ENCODE data around the gene BSN.

The BSN gene

GRCh38 chr3:49669352-49669751 lies 115.1 kb downstream of the BSN start:
- Histone ChIP-seq H3K9me3 (no peaks in the 10 kb centered on the region), H3K36me3 (no peaks in the 10 kb centered on the region)
- TF ChIP-seq CTCF (IDR thresholded peaks at IDR 0.05), result no peak

GRCh38 chr3:49670940-49671290 lies 116.6 kb downstream of the BSN start:
- Histone ChIP-seq H3K27me3 (peaks cover 18% of the 10 kb centered on the region), H3K9me3 (no peaks in the 10 kb centered on the region), H3K4me1 (ENCODE audit: control insufficient read depth in 1 of 2, insufficient read depth in 1 of 2, low read depth in 1 of 2, low read length in 1 of 2) (peaks cover 19 to 22% of the 10 kb centered on the region in 2 experiments), H3K4me3 (ENCODE audit: low read depth in 1 of 2, low read length in 1 of 2) (no peak overlapping the region), H3K27ac (no peak overlapping the region), H3K36me3 (peaks cover 3% of the 10 kb centered on the region)
- TF ChIP-seq CTCF (IDR thresholded peaks at IDR 0.05), result no peak

More at GRCh38 chr3:49669352-49669751, 115.1 kb downstream of the BSN start:
- Histone ChIP-seq H3K4me3 (ENCODE audit: low read depth in 1 of 2, low read length in 1 of 2) (no peak overlapping the region), H3K4me1 (ENCODE audit: control insufficient read depth in 1 of 2, insufficient read depth in 1 of 2, low read depth in 1 of 2, low read length in 1 of 2) (peaks cover 13 to 17% of the 10 kb centered on the region in 2 experiments), H3K27ac (no peak overlapping the region), H3K27me3 (peaks cover 18% of the 10 kb centered on the region)

GRCh38 chr3:49671291-49672288 lies 117.3 kb downstream of the BSN start:
- H3K4me3 ChIP-seq (ENCODE audit: low read depth in 1 of 2, low read length in 1 of 2), result no peak overlapping the region
- H3K4me1 ChIP-seq (ENCODE audit: control insufficient read depth in 1 of 2, insufficient read depth in 1 of 2, low read depth in 1 of 2, low read length in 1 of 2), result peaks cover 19 to 20% of the 10 kb centered on the region in 2 experiments
- H3K27ac ChIP-seq, result no peak overlapping the region

GRCh38 chr3:49673121-49673714 lies 118.9 kb downstream of the BSN start:
- Histone ChIP-seq H3K27ac (peak overlapping the region; percentile 93), H3K9me3 (no peaks in the 10 kb centered on the region), H3K27me3 (peaks cover 17% of the 10 kb centered on the region), H3K4me3 (ENCODE audit: low read depth in 1 of 2, low read length in 1 of 2) (peak overlapping the region; percentile 87 to 94), H3K4me1 (ENCODE audit: control insufficient read depth in 1 of 2, insufficient read depth in 1 of 2, low read depth in 1 of 2, low read length in 1 of 2) (peaks cover 19 to 20% of the 10 kb centered on the region in 2 experiments), H3K36me3 (peaks cover 26% of the 10 kb centered on the region)
- no peak for TF ChIP-seq CTCF (IDR thresholded peaks at IDR 0.05)

More at GRCh38 chr3:49671291-49672288, 117.3 kb downstream of the BSN start:
- H3K36me3 ChIP-seq, result peaks cover 10% of the 10 kb centered on the region
- H3K27me3 ChIP-seq, result peaks cover 18% of the 10 kb centered on the region
- peak; percentile 70 for TF ChIP-seq CTCF (IDR thresholded peaks at IDR 0.05)
- no peaks in the 10 kb centered on the region for H3K9me3 ChIP-seq

- peak within 1 kb of the TSS; percentile 87 to 94 for H3K4me3 ChIP-seq (ENCODE audit: low read depth in 1 of 2, low read length in 1 of 2)
- H3K27ac ChIP-seq, result peak within 1 kb of the TSS; percentile 93
- TF ChIP-seq CTCF (IDR thresholded peaks at IDR 0.05), result peak; percentile 38
- peaks cover 19 to 20% of the 10 kb centered on the region in 2 experiments for H3K4me1 ChIP-seq (ENCODE audit: control insufficient read depth in 1 of 2, insufficient read depth in 1 of 2, low read depth in 1 of 2, low read length in 1 of 2)
- no peaks in the 10 kb centered on the region for H3K9me3 ChIP-seq
- peaks cover 33% of the 10 kb centered on the region for H3K36me3 ChIP-seq
- peaks cover 10% of the 10 kb centered on the region for H3K27me3 ChIP-seq
Observed at GRCh38 chr3:49673715-49674496, 119.6 kb downstream of the BSN start, which contains the start of gene APEH. Gene APEH (plus strand): TSS chr3:49674351. CDS start chr3:49674402, 51 bp downstream.
